ENCODE measurements around the gene PLA2G4D. TPM values are rescaled to one million over a fixed set of nuclear protein-coding genes. Genes with fewer than 3 reads are reported as not detected.

The PLA2G4D gene
- total and polyA plus RNA-seq, 10 of the 15 experiments (the other 5 are each of a cell fraction or from before 2014, with no cell fraction given): 0.03 TPM; not detected in 9

- no TSS peak for BruUV-seq (replicated peaks)
- H3K27ac ChIP-seq (ENCODE audit: control insufficient read depth, insufficient read depth): no peak overlapping the region
- DNase-seq (ENCODE audit: low read depth, low spot score): no peak
- FAIRE-seq: no peak
- no peak overlapping the region for H2AFZ ChIP-seq (ENCODE audit: control insufficient read depth, low read depth, low read length)
- SMC1A ChIA-PET (ENCODE audit: uncharacterized antibody, unreplicated experiment): interaction anchor here (0.7 to 3.5 kb wide), 3 partner anchors 9 to 71 kb away, joined by 3 to 18 read pairs (median 4); no protein-coding TSS in a partner anchor
- CTCF ChIA-PET: interaction anchor here (0.7 to 5.4 kb wide), 15 partner anchors 9 to 82 kb away, joined by 3 to 42 read pairs (median 4); no protein-coding TSS in a partner anchor
- intact Hi-C loops (cut with micrococcal nuclease; ENCODE audit: unreplicated experiment) (no loop called here), in situ Hi-C loops (cut with MboI) (loop anchor here (5.0 kb wide), 1 partner anchor 68 kb away; no protein-coding TSS in a partner anchor)
- H3K79me2 ChIP-seq (ENCODE audit: control insufficient read depth, insufficient read depth, low read length): no peaks in the 10 kb centered on the region
- H3K4me2 ChIP-seq (ENCODE audit: control insufficient read depth, insufficient read depth): no peak overlapping the region
- no peak for ATAC-seq
- H3K9me3 ChIP-seq (replicated peaks; ENCODE audit: control insufficient read depth, insufficient read depth, low read length): no peaks in the 10 kb centered on the region
- no peak overlapping the region for H3K4me3 ChIP-seq
- POLR2A ChIA-PET: interaction anchor here (0.7 kb wide), 1 partner anchor 42 kb away, joined by 3 read pairs; no protein-coding TSS in a partner anchor
- no peaks in the 10 kb centered on the region for H3K36me3 ChIP-seq (ENCODE audit: control insufficient read depth in 2 of 2, insufficient read depth in 2 of 2, low read length in 1 of 2)
- RAD21 ChIA-PET (ENCODE audit: unreplicated experiment): interaction anchor here (0.7 to 1.1 kb wide), 3 partner anchors 39 to 72 kb away, joined by 3 to 6 read pairs (median 3); no protein-coding TSS in a partner anchor
- no peak overlapping the region for H3K9ac ChIP-seq (ENCODE audit: control insufficient read depth, insufficient read depth, low read length)
- peaks cover 14% of the 10 kb centered on the region for H3K4me1 ChIP-seq (ENCODE audit: control insufficient read depth, insufficient read depth, low read length)
- WGBS (ENCODE audit: insufficient coverage, insufficient replicate concordance, low lambda C conversion rate, missing lambda C conversion rate): 34% methylated on average over 5 of the region's 5 CpGs
- H4K20me1 ChIP-seq (ENCODE audit: control insufficient read depth, insufficient read depth): no peaks in the 10 kb centered on the region; the same call in 1 of the 2 replicates
- H3K27me3 ChIP-seq (replicated peaks in 1 of 2; ENCODE audit: control insufficient read depth in 2 of 2, insufficient read depth in 2 of 2, low read length in 1 of 2): peaks cover 0 to 4% of the 10 kb centered on the region in 2 experiments; a peak in 2 of 4 replicates
- TF ChIP-seq SREBF2 (IDR thresholded peaks at IDR 0.05; ENCODE audit: low read length) (no peak), NFYB (IDR thresholded peaks at IDR 0.05; ENCODE audit: insufficient read depth, low read depth, low read length) (no peak), YBX1 (IDR thresholded peaks at IDR 0.05) (no peak), ZNF384 (IDR thresholded peaks at IDR 0.05; ENCODE audit: borderline replicate concordance, low read depth, low read length) (no peak), CUX1 (IDR thresholded peaks at IDR 0.05; ENCODE audit: insufficient replicate concordance, low read depth, low read length) (no peak), EZH2 (IDR thresholded peaks at IDR 0.05; ENCODE audit: borderline replicate concordance, control insufficient read depth, low read depth, low read length) (no peak), IRF5 (IDR thresholded peaks at IDR 0.05; ENCODE audit: borderline replicate concordance) (no peak), JUND (IDR thresholded peaks at IDR 0.05; ENCODE audit: low read depth, low read length) (no peak), SPI1 (IDR thresholded peaks at IDR 0.05; ENCODE audit: borderline replicate concordance, insufficient read depth, low read depth, low read length) (no peak), MTA2 (IDR thresholded peaks at IDR 0.05; ENCODE audit: low read depth) (no peak), NFXL1 (IDR thresholded peaks at IDR 0.05; ENCODE audit: borderline replicate concordance) (no peak), NR2C2 (IDR thresholded peaks at IDR 0.05; ENCODE audit: borderline replicate concordance, control insufficient read depth, insufficient read length, low read depth) (no peak), CEBPZ (IDR thresholded peaks at IDR 0.05; ENCODE audit: low read depth, low read length) (no peak), SREBF1 (IDR thresholded peaks at IDR 0.05; ENCODE audit: low read length) (no peak)
Measured at GRCh38 chr15:42060797-42061196, 33.6 kb downstream of the PLA2G4D start.

All from GM12878 (cell line).